ENCODE data around the gene GRSF1. TPM values are rescaled to one million over a fixed set of nuclear protein-coding genes. Genes with fewer than 3 reads are reported as not detected.

GRSF1 gene
- total and polyA plus RNA-seq, 2 of the 13 experiments (the other 11 are each of a cell fraction or from before 2014, with no cell fraction given), result 66.5 to 103 TPM

- TF ChIP-seq EEA1 (CRISPR knock-in tag; IDR thresholded peaks at IDR 0.05; ENCODE audit: borderline replicate concordance) (no peak), ZNF646 (CRISPR knock-in tag; IDR thresholded peaks at IDR 0.05) (no peak), ZNF431 (CRISPR knock-in tag; IDR thresholded peaks at IDR 0.05; ENCODE audit: borderline replicate concordance, low read depth) (no peak), RXRB (CRISPR knock-in tag; IDR thresholded peaks at IDR 0.05; ENCODE audit: borderline replicate concordance) (no peak), PRDM10 (CRISPR knock-in tag; IDR thresholded peaks at IDR 0.05; ENCODE audit: low read depth) (no peak), ZNF790 (CRISPR knock-in tag; IDR thresholded peaks at IDR 0.05; ENCODE audit: borderline replicate concordance) (no peak), FOSL1 (CRISPR knock-in tag; IDR thresholded peaks at IDR 0.05; ENCODE audit: borderline replicate concordance) (no peak), ZBTB1 (CRISPR knock-in tag; IDR thresholded peaks at IDR 0.05; ENCODE audit: borderline replicate concordance) (no peak), ZNF850 (CRISPR knock-in tag; conservative IDR thresholded peaks at IDR 0.05) (no peak), ZNF841 (CRISPR knock-in tag; IDR thresholded peaks at IDR 0.05; ENCODE audit: borderline replicate concordance) (no peak), RELA (CRISPR knock-in tag; IDR thresholded peaks at IDR 0.05) (no peak)
- Histone ChIP-seq H3K79me2 (ENCODE audit: insufficient read depth, low read length) (peaks cover 4% of the 10 kb centered on the region), H3K4me3 (replicated peaks in 1 of 3; ENCODE audit: insufficient read depth in 1 of 3, low read depth in 2 of 3, low read length in 3 of 3) (no peak overlapping the region), H3K27ac (ENCODE audit: extremely low read length, insufficient read depth, low read length) (no peak overlapping the region), H3K27me3 (ENCODE audit: control insufficient read depth in 1 of 2, insufficient read depth in 2 of 2, low read length in 2 of 2) (no peaks in the 10 kb centered on the region), H4K20me1 (ENCODE audit: insufficient read depth, low read length) (no peaks in the 10 kb centered on the region), H3K36me3 (replicated peaks in 1 of 2; ENCODE audit: control insufficient read depth in 1 of 2, insufficient read depth in 2 of 2, low read length in 2 of 2) (peaks cover 17 to 77% of the 10 kb centered on the region in 2 experiments), H2AFZ (ENCODE audit: low read length) (no peak overlapping the region), H3K4me2 (ENCODE audit: low read depth, low read length) (no peak overlapping the region), H3K9me3 (ENCODE audit: low read length) (no peaks in the 10 kb centered on the region), H3K9ac (ENCODE audit: insufficient read depth, low read depth, low read length) (no peak overlapping the region), H3K4me1 (ENCODE audit: insufficient read depth, low read length) (no peaks in the 10 kb centered on the region)
- intact Hi-C loops (cut with micrococcal nuclease; ENCODE audit: unreplicated experiment), result no loop called here
- FAIRE-seq, result no peak
- in situ Hi-C loops (cut with HindIII; ENCODE audit: extremely low pct_ligation_motif_present, low pct_unique_long_range_greater_than_20kb), result no loop called here
- no peak for DNase-seq (ENCODE audit: low spot score)
- BruUV-seq (replicated peaks), result no TSS peak
- ChIA-PET CTCF (ENCODE audit: low intra/inter-chr PET ratio, low total read pairs) (no interaction called here), POLR2A (interaction anchor here (1.2 kb wide), 1 partner anchor 10 kb away, joined by 7 read pairs; the partner anchor contains the start of gene GRSF1)
- WGBS (ENCODE audit: low lambda C conversion rate), result 100% methylated on average over 3 of the region's 3 CpGs
- no peak for ATAC-seq
These were observed 10.7 kb downstream of the GRSF1 start for GRCh38 chr4:70829015-70829414.
